Measurements from ENCODE around the gene OMA1.
"Not testable (repeated sequence)": the region's sequence is repeated elsewhere in the genome, so short reads cannot be mapped to it uniquely, and the experiment has no call there.

The OMA1 gene

DNA sequence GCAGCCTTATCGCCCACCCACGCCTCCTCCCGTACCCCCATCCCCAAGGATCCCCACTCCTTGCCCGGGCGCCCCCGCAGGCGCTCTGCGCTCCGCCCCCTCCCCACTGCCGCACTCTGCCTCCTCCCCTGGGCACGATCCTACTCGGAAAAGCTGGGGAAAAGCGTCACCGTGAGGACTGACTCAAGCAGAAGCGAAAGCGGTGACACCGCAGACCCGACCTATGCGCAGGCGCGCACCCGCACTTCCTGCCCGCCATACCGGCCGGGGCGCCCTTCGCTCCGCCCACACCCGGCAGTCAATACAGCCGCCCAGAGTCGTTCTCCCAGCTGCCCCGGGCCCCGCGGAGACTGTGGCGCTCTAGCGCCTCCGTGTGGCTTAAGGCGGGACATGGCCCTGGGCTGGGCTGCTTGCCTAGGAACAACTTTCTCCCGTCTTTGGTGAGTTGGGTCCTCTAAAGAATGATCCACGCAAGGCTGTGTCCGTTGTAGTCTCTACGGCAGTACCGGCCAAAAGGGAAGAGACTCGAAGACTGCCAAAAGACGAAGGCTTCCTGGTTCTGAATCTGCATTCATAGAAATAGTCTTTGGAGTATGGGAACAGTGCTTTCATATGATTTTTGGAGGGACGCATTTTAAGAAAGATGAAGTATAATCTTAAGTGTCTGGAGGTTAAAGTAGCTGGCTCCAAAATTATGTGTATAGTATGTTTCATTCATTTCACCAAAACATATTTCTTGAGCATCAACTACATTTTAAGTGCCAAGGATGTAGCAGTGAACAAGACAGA lies at the start of gene OMA1:
TSS of gene OMA1 (minus strand) at position 207 of the 789 bp plus-strand sequence. CDS start 7,432 bp downstream, outside the sequence.
- DNase-seq (ENCODE audit: low spot score): peak; percentile 96

DNA sequence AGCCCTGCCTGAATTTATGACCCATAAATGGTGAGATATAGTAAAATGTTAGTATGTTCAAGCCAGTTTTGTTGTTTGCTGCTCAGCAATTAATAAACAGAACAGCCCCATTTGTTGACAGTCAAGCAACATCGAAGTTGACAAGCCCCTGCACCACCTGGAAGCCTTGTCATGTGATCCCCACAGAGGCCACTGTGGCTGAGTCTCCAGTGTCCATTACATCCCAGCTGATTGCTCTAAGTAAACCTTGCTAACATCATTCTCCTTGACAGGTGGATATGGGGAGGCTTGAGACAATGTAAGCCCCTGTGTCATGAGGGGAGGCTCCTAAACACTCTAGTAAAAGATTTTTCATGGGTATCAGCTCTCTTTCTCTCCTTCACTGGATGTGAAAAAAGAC lies 48.0 kb upstream of the OMA1 start:
- DNase-seq (ENCODE audit: low spot score): no peak

DNA sequence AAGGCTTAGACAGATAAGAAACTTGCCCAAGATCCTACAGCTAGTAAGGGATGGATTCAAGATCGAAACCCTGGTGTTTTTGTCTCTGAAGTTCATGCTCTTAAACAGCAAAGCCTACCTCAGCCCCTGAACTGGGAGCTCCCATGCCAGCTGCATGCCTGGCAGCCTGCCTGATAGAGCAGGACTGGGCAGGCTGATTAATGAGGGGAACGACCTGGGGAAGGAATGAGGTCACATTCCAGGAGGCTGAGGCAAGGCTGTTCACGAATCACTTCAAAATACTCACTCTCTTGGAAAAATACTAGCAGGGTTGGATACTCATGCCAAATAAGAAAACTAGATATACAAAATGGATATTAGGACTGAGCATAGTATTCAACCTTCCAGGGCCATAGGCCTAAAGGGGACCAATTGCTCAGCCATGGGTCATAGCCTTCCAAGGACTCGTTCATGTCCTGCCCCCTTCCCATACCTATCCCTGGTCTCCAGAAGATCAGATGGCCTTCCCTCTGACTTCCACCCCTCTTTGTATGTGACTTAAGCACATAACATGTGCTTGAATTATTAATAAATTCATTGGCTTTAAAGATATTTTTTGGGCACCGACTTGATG lies 46.1 kb upstream of the OMA1 start:
- DNase-seq (ENCODE audit: low spot score): no peak

- DNase-seq (ENCODE audit: low spot score): no peak
Measured at GRCh38 chr1:58591806-58592205, 45.3 kb upstream of the OMA1 start.

- no peak for DNase-seq (ENCODE audit: low spot score)
Measured at GRCh38 chr1:58590019-58590418, 43.5 kb upstream of the OMA1 start.

DNA sequence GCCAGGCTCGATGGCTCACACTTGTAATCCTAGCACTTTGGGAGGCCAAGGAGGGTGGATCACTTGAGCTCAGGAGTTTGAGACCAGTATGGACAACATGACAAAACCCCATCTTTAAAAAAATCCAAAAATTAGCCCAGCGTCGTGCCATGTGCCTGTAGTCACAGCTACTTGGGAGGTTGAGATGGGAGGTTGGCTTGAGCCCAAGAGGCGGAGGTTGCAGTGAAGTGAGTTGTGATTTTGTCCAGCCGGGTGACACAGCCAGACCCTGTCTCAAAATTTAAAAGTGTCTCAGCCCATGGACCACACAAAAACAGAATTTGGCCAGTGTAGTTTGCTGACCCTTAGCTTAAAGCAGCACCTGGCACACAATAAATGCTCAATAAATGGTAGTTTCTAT lies 41.9 kb upstream of the OMA1 start:
- no peak for DNase-seq (ENCODE audit: low spot score)

- DNase-seq (ENCODE audit: low spot score): no peak
Measured at GRCh38 chr1:58587667-58588066, 41.1 kb upstream of the OMA1 start.

DNA sequence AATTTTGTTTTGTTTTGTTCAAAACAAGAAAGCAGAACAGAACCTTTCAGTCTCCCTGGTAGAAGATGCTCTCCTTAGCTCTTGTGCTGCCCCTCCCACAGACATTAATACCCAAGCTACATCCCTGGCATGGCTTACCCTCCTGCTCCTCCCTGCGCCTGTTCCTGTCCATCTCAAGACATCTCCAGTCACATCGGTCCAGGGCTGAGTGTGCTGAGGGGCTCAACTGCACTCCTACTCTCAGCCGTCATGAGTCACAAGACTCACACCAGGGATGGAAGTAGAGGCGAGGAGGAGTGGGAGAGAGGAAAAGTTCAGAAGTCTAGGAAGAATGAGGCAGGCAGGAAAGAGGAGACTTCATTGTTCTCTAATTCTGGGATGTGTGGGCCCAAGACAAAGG lies 39.7 kb upstream of the OMA1 start:
- no peak for DNase-seq (ENCODE audit: low spot score)

GRCh38 chr1:58585581-58586151 lies 39.1 kb upstream of the OMA1 start:
- no peak for DNase-seq (ENCODE audit: low spot score)

GRCh38 chr1:58585166-58585565 lies 38.6 kb upstream of the OMA1 start:
- no peak for DNase-seq (ENCODE audit: low spot score)

- DNase-seq (ENCODE audit: low spot score): no peak
Measured at GRCh38 chr1:58584082-58584895, 37.8 kb upstream of the OMA1 start.

GRCh38 chr1:58583496-58583895 lies 37.0 kb upstream of the OMA1 start:
- no peak for DNase-seq (ENCODE audit: low spot score)

GRCh38 chr1:58582143-58582542 lies 35.6 kb upstream of the OMA1 start:
- not testable (repeated sequence) for DNase-seq (ENCODE audit: low spot score)

- no peak for DNase-seq (ENCODE audit: low spot score)
Measured at GRCh38 chr1:58581641-58582040, 35.1 kb upstream of the OMA1 start.

DNA sequence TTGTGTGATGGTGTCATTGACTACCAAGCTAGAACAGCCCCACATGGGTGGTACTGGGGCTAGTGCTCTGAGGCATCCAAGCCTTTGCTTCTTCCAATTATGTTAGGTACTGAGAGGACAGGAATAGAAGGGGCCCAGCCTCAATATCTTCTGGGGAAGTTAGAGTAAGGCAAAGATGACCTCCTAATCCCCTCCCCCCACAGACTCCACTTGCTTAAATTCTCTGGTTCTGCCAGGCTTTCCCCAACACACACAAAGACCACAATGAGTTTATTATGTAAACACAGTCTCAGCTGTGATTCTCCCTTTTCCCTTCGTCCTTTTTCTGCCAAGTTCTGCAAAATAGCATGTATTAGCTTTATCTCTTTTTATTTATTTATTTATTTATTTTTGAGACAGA lies 33.7 kb upstream of the OMA1 start:
- no peak for DNase-seq (ENCODE audit: low spot score)

- DNase-seq (ENCODE audit: low spot score): no peak
Measured at GRCh38 chr1:58577654-58578030, 31.1 kb upstream of the OMA1 start.

DNA sequence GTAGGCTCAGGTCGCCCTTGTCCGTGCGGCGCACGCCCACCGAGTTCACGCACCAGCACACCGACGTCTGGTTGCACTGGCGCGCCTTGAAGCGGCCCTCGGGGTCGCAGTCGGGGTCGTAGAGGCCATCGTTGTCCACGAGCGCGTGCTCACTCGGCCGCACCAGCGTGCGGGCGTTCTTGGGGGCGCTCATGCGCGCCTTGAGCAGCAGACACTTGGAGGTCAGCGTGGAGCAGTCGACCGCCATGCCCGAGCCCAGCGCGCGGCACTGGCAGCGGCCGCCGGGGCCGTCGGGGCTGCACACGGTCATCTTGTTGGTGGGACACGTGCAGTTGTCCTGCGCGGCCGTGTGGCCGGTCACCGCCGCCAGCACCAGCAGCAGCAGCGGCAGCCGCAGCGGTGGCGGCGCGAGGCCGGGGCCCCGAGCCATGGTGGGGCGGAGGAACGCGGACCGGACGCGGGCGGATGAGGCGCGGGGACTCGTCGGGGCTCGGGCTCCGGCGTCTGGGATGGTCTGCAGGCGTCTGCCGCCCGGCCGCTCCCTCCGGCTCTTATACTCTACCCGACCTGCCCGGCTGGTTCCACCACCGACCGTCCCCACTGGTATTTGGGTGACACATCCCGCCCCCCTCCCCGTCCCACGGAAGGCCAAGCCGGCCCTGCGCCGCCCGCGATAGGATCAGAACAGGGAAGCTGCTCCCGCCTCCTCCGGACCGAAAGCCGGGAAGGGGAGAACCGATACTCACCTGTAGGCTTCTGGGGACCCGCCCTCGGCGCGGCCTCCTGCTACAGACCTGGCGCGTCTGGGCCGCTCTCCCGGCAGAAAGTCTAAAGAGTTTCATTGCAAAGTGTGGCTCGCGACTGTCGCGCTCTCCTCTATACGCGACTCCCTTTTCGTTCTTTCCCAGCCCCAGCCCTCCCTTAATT lies 30.5 kb upstream of the OMA1 start, which contains the start of gene TACSTD2:
TSS of gene TACSTD2 (minus strand) at position 526 of the 927 bp plus-strand sequence. CDS start at position 430, 96 bp downstream.
- no peak for DNase-seq (ENCODE audit: low spot score)

- no peak for DNase-seq (ENCODE audit: low spot score)
Measured at GRCh38 chr1:58576325-58576726, 29.8 kb upstream of the OMA1 start.

GRCh38 chr1:58575551-58576324 lies 29.2 kb upstream of the OMA1 start:
- DNase-seq (ENCODE audit: low spot score): no peak

GRCh38 chr1:58574816-58575215 lies 28.3 kb upstream of the OMA1 start:
- no peak for DNase-seq (ENCODE audit: low spot score)

All from NAMALWA (cell line).